ENCODE measurements around the gene NABP2. TPM values are rescaled to one million over a fixed set of nuclear protein-coding genes. Genes with fewer than 3 reads are reported as not detected.

NABP2 gene
- total RNA-seq, 2 experiments from 2014 or later, result 81.2 to 84.5 TPM

GRCh38 chr12:56202366-56202765 is 21.8 kb upstream of the NABP2 start:
- H3K27ac Mint-ChIP-seq, result no peak overlapping the region
- peaks cover 6% of the 10 kb centered on the region for H3K36me3 Mint-ChIP-seq
- no peaks in the 10 kb centered on the region for H3K9me3 Mint-ChIP-seq
- no peaks in the 10 kb centered on the region for H3K27me3 Mint-ChIP-seq
- H3K4me1 Mint-ChIP-seq, result no peaks in the 10 kb centered on the region
- no peak overlapping the region for H3K4me3 Mint-ChIP-seq
- no peak for DNase-seq

DNA sequence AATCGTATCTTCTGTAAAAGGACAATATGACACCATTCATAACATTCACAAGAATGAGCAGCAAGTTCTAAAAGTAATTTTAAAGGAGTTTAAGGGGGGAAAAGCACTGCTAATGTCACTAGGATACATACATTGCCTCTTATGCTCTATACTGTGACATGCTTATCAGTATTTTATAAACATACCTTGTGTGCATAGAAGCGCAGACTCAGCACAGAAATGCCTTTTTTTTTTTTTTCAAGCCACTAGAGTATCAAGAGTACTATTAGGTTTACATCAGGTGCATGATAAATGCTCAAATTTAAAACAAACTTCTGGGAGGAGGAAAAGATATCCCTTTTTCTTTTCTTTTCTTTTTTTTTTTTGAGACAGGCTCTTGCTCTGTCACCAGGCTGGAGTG is 21.3 kb upstream of the NABP2 start:
- Mint-ChIP-seq H3K27ac (no peak overlapping the region), H3K9me3 (no peaks in the 10 kb centered on the region), H3K27me3 (no peaks in the 10 kb centered on the region), H3K36me3 (peaks cover 6% of the 10 kb centered on the region), H3K4me3 (no peak overlapping the region), H3K4me1 (no peaks in the 10 kb centered on the region)
- DNase-seq, result no peak

GRCh38 chr12:56204275-56204674 is 19.9 kb upstream of the NABP2 start:
- no peaks in the 10 kb centered on the region for H3K27me3 Mint-ChIP-seq
- H3K4me1 Mint-ChIP-seq, result no peaks in the 10 kb centered on the region
- DNase-seq, result no peak
- peaks cover 10% of the 10 kb centered on the region for H3K36me3 Mint-ChIP-seq
- no peaks in the 10 kb centered on the region for H3K9me3 Mint-ChIP-seq
- H3K27ac Mint-ChIP-seq, result no peak overlapping the region
- H3K4me3 Mint-ChIP-seq, result no peak overlapping the region

GRCh38 chr12:56205445-56205844 is 18.7 kb upstream of the NABP2 start:
- no peaks in the 10 kb centered on the region for H3K9me3 Mint-ChIP-seq
- no peak overlapping the region for H3K27ac Mint-ChIP-seq
- no peaks in the 10 kb centered on the region for H3K4me1 Mint-ChIP-seq
- no peak for DNase-seq
- no peaks in the 10 kb centered on the region for H3K27me3 Mint-ChIP-seq
- no peak overlapping the region for H3K4me3 Mint-ChIP-seq
- H3K36me3 Mint-ChIP-seq, result peaks cover 10% of the 10 kb centered on the region

DNA sequence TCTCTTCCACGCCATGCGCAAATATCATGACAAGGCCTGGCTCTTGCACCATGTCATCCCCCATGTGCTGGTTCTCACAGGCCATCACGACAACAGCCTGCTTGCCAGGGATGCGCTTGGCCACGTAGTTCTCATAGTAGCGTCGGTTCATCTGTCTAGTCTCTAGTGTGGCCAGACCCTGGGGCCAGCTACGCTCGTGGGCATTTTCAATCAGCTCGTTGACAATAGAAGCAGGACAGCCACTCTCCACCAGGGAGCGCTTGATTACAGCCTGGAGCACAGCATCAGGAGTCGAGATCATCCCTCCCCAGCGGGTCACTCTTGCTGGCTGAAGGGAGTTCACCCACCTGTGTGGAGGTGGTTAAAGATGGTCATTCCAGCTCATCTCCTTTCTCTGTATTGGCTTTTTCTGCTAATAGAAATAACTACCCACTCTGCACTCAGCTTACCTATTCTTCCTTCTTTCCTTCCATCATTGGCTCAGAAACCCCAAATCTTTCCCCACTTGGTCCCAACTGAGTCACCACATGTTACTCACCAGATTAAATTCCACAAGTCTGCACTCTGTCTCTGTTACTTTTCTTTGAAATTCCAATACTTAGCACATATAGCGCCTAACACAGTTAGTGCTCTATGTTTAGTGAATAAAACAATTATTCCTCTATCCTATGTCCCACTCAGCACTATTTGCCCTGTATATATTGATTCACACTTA is 17.5 kb upstream of the NABP2 start:
- H3K36me3 Mint-ChIP-seq, result peaks cover 10% of the 10 kb centered on the region
- no peak overlapping the region for H3K4me3 Mint-ChIP-seq
- H3K9me3 Mint-ChIP-seq, result no peaks in the 10 kb centered on the region
- H3K4me1 Mint-ChIP-seq, result no peaks in the 10 kb centered on the region
- H3K27me3 Mint-ChIP-seq, result no peaks in the 10 kb centered on the region
- DNase-seq, result no peak
- no peak overlapping the region for H3K27ac Mint-ChIP-seq

GRCh38 chr12:56208006-56208405 is 16.1 kb upstream of the NABP2 start:
- no peak overlapping the region for H3K4me3 Mint-ChIP-seq
- no peaks in the 10 kb centered on the region for H3K4me1 Mint-ChIP-seq
- H3K36me3 Mint-ChIP-seq, result peaks cover 10% of the 10 kb centered on the region
- no peak overlapping the region for H3K27ac Mint-ChIP-seq
- no peak for DNase-seq
- no peaks in the 10 kb centered on the region for H3K27me3 Mint-ChIP-seq
- no peaks in the 10 kb centered on the region for H3K9me3 Mint-ChIP-seq

DNA sequence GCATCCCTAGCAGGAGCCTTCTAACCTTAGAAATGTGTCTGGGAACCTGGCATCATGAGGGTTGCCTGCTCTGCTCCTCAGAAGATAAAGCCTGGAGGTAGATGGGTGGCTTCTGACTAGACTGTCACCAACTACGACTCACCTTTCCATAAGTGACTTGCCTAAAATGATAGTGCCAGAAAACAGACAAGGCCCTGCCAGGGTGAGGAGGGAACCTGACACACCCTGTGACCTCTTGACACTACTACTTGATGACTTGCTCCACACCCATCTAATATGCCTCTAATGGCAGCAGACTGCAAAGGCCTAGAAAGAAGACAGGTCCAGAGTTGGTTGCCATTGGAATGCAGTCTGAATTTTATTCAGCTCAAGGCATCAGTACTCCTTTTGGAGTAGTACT is 11.8 kb upstream of the NABP2 start:
- no peak overlapping the region for H3K4me3 Mint-ChIP-seq
- DNase-seq, result no peak
- H3K27me3 Mint-ChIP-seq, result no peaks in the 10 kb centered on the region
- H3K27ac Mint-ChIP-seq, result no peak overlapping the region
- H3K36me3 Mint-ChIP-seq, result peaks cover 16% of the 10 kb centered on the region
- no peaks in the 10 kb centered on the region for H3K9me3 Mint-ChIP-seq
- H3K4me1 Mint-ChIP-seq, result no peaks in the 10 kb centered on the region

- Mint-ChIP-seq H3K9me3 (no peaks in the 10 kb centered on the region), H3K27me3 (no peaks in the 10 kb centered on the region), H3K4me1 (no peaks in the 10 kb centered on the region), H3K27ac (no peak overlapping the region), H3K36me3 (peaks cover 16% of the 10 kb centered on the region), H3K4me3 (no peak overlapping the region)
- no peak for DNase-seq
Observed at GRCh38 chr12:56213878-56214277, 10.3 kb upstream of the NABP2 start.

DNA sequence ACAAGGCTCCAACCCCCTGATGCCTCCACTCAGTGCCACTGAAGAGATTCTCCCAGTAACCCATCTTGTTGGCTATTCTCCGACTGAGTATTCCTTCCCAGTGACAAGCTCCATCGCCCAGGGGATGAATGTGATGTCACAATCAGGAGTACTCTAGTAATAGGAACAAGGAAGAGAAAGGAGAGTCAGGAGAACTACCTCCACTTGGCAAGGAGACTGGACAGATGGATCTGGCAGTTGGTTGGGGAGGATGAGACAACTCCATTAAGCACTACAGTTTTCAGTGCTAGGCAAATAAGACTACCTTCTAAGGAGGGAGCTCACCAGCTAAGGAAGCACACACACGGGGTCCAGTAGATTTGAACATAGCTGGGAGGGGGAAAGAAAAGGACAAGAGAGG is 7.7 kb upstream of the NABP2 start:
- Mint-ChIP-seq H3K27me3 (no peaks in the 10 kb centered on the region), H3K4me3 (no peak overlapping the region), H3K27ac (no peak overlapping the region), H3K9me3 (no peaks in the 10 kb centered on the region), H3K36me3 (peaks cover 13% of the 10 kb centered on the region), H3K4me1 (peaks cover 9% of the 10 kb centered on the region)
- no peak for DNase-seq

GRCh38 chr12:56219840-56220239 is 4.3 kb upstream of the NABP2 start:
- peaks cover 22% of the 10 kb centered on the region for H3K4me1 Mint-ChIP-seq
- no peak for DNase-seq
- H3K27ac Mint-ChIP-seq, result no peak overlapping the region
- no peaks in the 10 kb centered on the region for H3K9me3 Mint-ChIP-seq
- H3K4me3 Mint-ChIP-seq, result no peak overlapping the region
- H3K36me3 Mint-ChIP-seq, result peaks cover 9% of the 10 kb centered on the region
- no peaks in the 10 kb centered on the region for H3K27me3 Mint-ChIP-seq

DNA sequence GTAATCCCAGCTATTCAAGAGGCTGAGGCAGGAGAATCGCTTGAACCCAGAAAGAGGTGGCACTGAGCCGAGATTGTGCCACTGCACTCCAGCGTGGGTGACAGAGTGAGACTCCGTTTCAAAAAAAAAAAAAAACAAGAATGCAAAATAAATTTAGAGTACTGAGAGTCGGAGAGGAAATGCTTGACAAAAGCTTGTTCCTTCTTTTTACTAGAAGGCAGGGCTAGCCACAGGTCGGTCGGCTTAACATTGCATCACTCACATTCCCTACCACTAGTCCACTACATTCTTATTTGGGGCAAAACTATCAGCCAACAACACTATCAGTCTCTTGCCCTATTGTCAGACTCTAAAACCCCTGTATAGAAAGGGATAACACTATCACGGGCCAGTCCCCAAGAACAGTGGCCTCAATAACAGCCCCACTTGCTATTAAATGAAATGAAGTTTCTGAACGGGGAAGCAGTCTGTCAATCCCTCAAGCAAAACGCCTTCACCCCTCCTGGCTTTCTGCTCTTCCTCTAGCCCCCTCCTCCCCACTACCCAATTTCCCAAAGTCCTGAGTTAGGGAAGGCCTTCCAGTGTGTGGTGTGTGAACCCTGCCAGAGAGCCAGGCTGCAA is 3.4 kb upstream of the NABP2 start:
- Mint-ChIP-seq H3K9me3 (no peaks in the 10 kb centered on the region), H3K36me3 (peaks cover 14% of the 10 kb centered on the region), H3K27me3 (no peaks in the 10 kb centered on the region), H3K4me3 (peak overlapping the region; percentile 100), H3K27ac (peak overlapping the region; percentile 95), H3K4me1 (peaks cover 30% of the 10 kb centered on the region)
- DNase-seq, result no peak

DNA sequence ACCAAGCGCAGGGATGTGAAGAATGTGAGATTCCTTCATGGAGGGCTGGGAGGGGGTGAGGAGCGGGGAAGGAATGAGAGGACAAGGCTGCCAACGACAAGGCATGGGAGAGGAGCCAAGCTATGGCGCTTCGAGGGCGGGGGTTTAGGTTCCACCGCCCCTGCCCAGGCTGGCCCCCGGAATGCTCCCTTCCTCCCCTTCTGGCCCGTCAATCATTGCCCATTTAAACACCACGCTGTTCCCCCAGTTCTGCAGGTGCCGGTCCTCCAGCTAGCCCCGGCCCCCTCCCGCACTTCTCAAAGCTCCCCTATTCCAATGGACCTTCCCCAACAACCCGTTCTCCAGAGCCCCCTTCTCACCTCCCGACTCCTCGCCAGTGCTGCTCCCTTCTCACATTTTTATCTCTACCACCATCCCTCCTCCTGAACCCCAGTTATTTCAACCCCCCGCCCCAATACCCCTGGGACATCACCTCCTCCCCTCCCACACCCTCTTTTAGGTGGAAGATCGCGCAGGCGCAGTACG is 2.8 kb upstream of the NABP2 start:
- DNase-seq, result no peak
- peaks cover 30% of the 10 kb centered on the region for H3K4me1 Mint-ChIP-seq
- H3K27me3 Mint-ChIP-seq, result no peaks in the 10 kb centered on the region
- no peaks in the 10 kb centered on the region for H3K9me3 Mint-ChIP-seq
- peaks cover 17% of the 10 kb centered on the region for H3K36me3 Mint-ChIP-seq
- peak overlapping the region; percentile 100 for H3K4me3 Mint-ChIP-seq
- peak overlapping the region; percentile 95 for H3K27ac Mint-ChIP-seq

DNA sequence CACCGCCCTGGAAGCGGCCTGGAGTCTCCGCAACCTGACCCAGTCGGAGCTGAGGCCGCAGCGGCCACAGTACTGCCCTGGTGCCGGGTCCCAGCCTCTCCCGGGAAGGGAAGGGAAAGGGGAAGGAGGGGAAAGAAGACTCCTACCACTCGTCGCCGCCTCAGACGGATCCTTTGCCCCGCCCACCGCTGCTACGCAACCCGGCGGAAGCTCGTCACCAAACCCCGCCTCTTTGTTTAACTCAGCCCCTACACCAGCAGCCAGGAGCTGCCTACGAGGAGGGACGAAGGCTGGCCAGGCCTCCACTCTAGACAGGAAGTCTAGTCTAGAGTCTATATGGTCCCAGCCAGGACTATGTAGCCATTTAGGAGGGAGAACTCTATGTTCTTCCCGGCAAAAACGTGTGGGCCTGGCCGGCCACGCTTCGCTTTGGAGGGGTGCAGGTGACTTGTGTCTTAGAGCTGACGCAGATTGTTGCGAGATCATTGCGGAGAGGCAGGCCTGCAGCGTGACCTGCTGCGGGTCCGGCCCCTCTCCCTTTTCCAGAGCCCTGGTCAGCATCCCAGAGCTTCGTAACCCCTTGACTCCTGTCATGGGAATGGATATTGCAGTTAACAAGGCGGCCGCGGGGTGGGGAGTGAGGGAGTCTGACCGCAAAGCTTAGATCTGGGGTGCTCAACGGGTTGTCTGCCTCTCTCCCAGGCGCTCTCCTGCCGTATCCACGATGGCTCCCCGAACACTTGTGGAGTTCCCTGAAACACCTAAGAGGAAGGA is 2.2 kb upstream of the NABP2 start, which contains the start of gene RNF41:
Gene RNF41, minus strand, starts transcription at position 166 of the 774 bp plus-strand sequence. CDS start 7,875 bp downstream, outside the sequence.
- DNase-seq, result peak; percentile 90
- H3K4me1 Mint-ChIP-seq, result peaks cover 30% of the 10 kb centered on the region

GRCh38 chr12:56222531-56222895 is 1.6 kb upstream of the NABP2 start:
- DNase-seq, result no peak
- H3K36me3 Mint-ChIP-seq, result peaks cover 13% of the 10 kb centered on the region
- H3K27me3 Mint-ChIP-seq, result no peaks in the 10 kb centered on the region
- peak overlapping the region; percentile 95 for H3K27ac Mint-ChIP-seq
- peaks cover 30% of the 10 kb centered on the region for H3K4me1 Mint-ChIP-seq
- no peaks in the 10 kb centered on the region for H3K9me3 Mint-ChIP-seq
- H3K4me3 Mint-ChIP-seq, result peak overlapping the region; percentile 100

More for the DNA sequence above, 2.2 kb upstream of the NABP2 start, which contains the start of gene RNF41:
- peaks cover 13% of the 10 kb centered on the region for H3K36me3 Mint-ChIP-seq
- H3K27me3 Mint-ChIP-seq, result no peaks in the 10 kb centered on the region
- H3K9me3 Mint-ChIP-seq, result no peaks in the 10 kb centered on the region
- peak within 1 kb of the TSS; percentile 95 for H3K27ac Mint-ChIP-seq
- peak within 1 kb of the TSS; percentile 100 for H3K4me3 Mint-ChIP-seq

DNA sequence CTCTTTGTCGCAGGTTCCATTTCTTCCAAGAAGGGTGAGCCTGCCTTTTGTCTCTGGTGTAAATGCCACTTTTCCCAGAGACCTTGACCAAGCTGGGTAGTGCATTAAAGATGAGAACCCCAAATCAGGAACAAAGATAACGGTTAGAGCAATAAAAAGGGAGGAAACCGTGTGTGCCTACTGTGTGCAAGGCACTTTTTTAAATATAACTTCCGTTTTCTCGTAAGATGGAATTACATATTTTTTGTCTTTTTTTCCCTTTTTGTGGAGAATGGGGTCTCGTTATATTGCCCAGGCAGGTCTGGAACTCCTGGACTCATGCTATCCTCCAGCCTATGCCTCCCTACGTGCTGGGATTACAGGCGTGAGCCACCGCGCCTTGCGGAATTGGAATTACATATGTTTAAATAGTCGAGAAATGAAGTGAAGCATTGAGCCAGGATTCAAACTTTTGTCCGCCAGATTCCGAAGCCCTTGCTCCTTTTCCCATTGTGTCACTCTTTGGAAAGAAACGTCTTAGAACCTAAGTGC is 506 bp upstream of the NABP2 start:
- H3K4me1 Mint-ChIP-seq, result peaks cover 30% of the 10 kb centered on the region
- no peaks in the 10 kb centered on the region for H3K27me3 Mint-ChIP-seq
- no peaks in the 10 kb centered on the region for H3K9me3 Mint-ChIP-seq
- no peak for DNase-seq
- H3K36me3 Mint-ChIP-seq, result peaks cover 13% of the 10 kb centered on the region
- peak overlapping the region; percentile 100 for H3K4me3 Mint-ChIP-seq
- peak overlapping the region; percentile 84 for H3K27ac Mint-ChIP-seq

Data from activated naive CD8-positive, alpha-beta T cell treated with anti-CD3 and anti-CD28 coated beads for 36 hours (primary cell).